HuH-7.5 (cell line): ENCODE results near the gene GLRB.
"Not testable (repeated sequence)": the region's sequence is repeated elsewhere in the genome, so short reads cannot be mapped to it uniquely, and the experiment has no call there.

Source experiments
- DNase-seq: peaks from one replicate; pipeline ENCODE4 v3.0.0; 2011; ENCODE audit warnings: low spot score

GLRB gene

GRCh38 chr4:157128395-157128794, 52.4 kb downstream of the GLRB start:
- DNase-seq = no peak

- no peak for DNase-seq
Measured at GRCh38 chr4:157141976-157142375, 66.0 kb downstream of the GLRB start.

GRCh38 chr4:157143369-157143768, 67.4 kb downstream of the GLRB start:
- DNase-seq = no peak

- DNase-seq = no peak
Measured at GRCh38 chr4:157151711-157152110, 75.8 kb downstream of the GLRB start.

- DNase-seq = no peak
Measured at GRCh38 chr4:157165935-157166610, 90.1 kb downstream of the GLRB start.

- DNase-seq = no peak
Measured at GRCh38 chr4:157170321-157170720, 94.4 kb downstream of the GLRB start.

- DNase-seq = no peak
Measured at GRCh38 chr4:157172011-157172410, 96.1 kb downstream of the GLRB start.

- DNase-seq = not testable (repeated sequence)
Measured at GRCh38 chr4:157180268-157180667, 104.3 kb downstream of the GLRB start.

- DNase-seq = no peak
Measured at GRCh38 chr4:157184300-157184699, 108.3 kb downstream of the GLRB start.

- no peak for DNase-seq
Measured at GRCh38 chr4:157185363-157185762, 109.4 kb downstream of the GLRB start.

GRCh38 chr4:157195374-157195773, 119.4 kb downstream of the GLRB start:
- DNase-seq = no peak

GRCh38 chr4:157196046-157196445, 120.1 kb downstream of the GLRB start:
- DNase-seq = no peak

- no peak for DNase-seq
Measured at GRCh38 chr4:157204634-157205244, 128.8 kb downstream of the GLRB start.

GRCh38 chr4:157217708-157218107, 141.8 kb downstream of the GLRB start:
- DNase-seq = no peak

- DNase-seq = no peak
Measured at GRCh38 chr4:157219711-157220370, 143.9 kb downstream of the GLRB start.

- peak; percentile 75 for DNase-seq
Measured at GRCh38 chr4:157220371-157220881, 144.5 kb downstream of the GLRB start, which contains the start of gene GRIA2. Gene GRIA2 (plus strand): TSS chr4:157220728. CDS start chr4:157221043, 315 bp downstream.

- DNase-seq = no peak
Measured at GRCh38 chr4:157221426-157221894, 145.5 kb downstream of the GLRB start.
